ENCODE data around the gene SLC12A2.

DNA sequence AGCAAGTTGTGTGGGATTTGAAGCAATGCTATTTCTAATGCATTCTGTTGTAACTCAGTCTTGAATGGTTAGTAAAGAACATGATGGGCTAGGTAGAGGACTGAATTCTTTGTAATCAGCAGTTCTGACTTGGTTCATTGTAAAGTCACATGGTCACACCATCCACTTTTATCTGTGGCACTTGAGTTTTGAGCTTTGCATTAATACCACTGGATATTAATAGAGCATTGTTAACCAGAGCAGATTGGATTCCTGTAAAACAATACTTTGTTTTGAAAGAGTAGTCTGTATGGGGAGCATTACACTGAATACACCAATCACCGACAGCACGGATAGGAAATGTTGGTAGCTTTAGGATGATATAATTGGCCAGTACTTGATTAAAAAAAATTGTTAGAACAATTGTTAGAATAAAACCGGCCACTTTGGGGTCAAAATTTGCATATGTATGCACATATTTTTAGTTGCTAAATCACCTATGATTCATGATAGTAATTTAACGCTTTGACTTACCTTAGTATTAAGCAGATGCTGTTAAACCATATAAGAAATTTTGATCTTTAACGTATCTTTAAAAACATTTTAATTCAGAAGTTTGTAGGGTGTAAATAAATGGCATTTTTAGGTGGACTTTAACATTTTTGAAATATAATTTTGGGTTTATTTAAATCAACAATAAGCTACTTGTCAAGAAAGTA lies 17.4 kb downstream of the SLC12A2 start:
- TF ChIP-seq POLR2A (IDR thresholded peaks at IDR 0.05) (no peak), CTCF (IDR thresholded peaks at IDR 0.05 in 8 of 11, conservative IDR thresholded peaks at IDR 0.05 in 3 of 11) (no peak), POLR2AphosphoS5 (IDR thresholded peaks at IDR 0.05) (no peak)
